PC-3 (cell line): ENCODE data around the gene PCNA. TPM values are rescaled to one million over a fixed set of nuclear protein-coding genes. Genes with fewer than 3 reads are reported as not detected.
A peak's percentile ranks its signal among the peaks of the same experiment; 100 is the strongest.

Experiments used
- ATAC-seq: fragments of 200-7000 bp; cut with Tn5 transposase; 2 replicates; pipeline ENCODE4 v1.9.1; 2020; ENCODE audit warnings: mild to moderate bottlenecking, moderate library complexity
- BruUV-seq: library from RNA; stranded (reverse); fragments of 400-500 nt; replicated peaks from 2 replicates; lab custom pipeline; 2021; lab: Mats Ljungman, UMichigan
- CTCF ChIA-PET: fragments of 300-600 bp; sonication (Branson Sonifier 250); formaldehyde crosslinking; loops from one replicate; lab custom pipeline; 2022; ENCODE audit warnings: antibody characterized with exemption; lab: Charles Lee
- POLR2A ChIA-PET: fragments of 300-600 bp; sonication (Branson Sonifier 250); formaldehyde crosslinking; loops from one replicate; lab custom pipeline; 2022; ENCODE audit warnings: antibody characterized with exemption; ENCODE audit not compliant: unreplicated experiment; lab: Charles Lee
- DNase-seq: peaks from one replicate; pipeline ENCODE4 v3.0.0-alpha.2; 2015
- H2AFZ ChIP-seq: fragments of 300-600 bp; sonication (generic); 2 replicates; pipeline ENCODE4 v1.6.0; 2016; ENCODE audit warnings: antibody characterized with exemption, low read length
- H3F3A ChIP-seq: fragments of 300-600 bp; sonication (generic); one replicate; pipeline ENCODE4 v1.6.0; 2017; ENCODE audit warnings: antibody characterized with exemption, low read length, control low read depth, mild to moderate bottlenecking; ENCODE audit not compliant: unreplicated experiment
- H3K27ac ChIP-seq: fragments of 300-600 bp; sonication (generic); 2 replicates; pipeline ENCODE4 v1.5.1; 2016; ENCODE audit warnings: mild to moderate bottlenecking, low read length
- H3K27me3 ChIP-seq: fragments of 300-600 bp; sonication (generic); 2 replicates; pipeline ENCODE4 v1.6.1; 2016; ENCODE audit warnings: low read length, mixed read lengths
- H3K36me3 ChIP-seq: fragments of 300-600 bp; sonication (generic); 2 replicates; pipeline ENCODE4 v1.6.1; 2016; ENCODE audit warnings: low read depth, mixed run types, low read length, mixed read lengths
- H3K4me1 ChIP-seq: fragments of 300-600 bp; sonication (generic); 2 replicates; pipeline ENCODE4 v1.5.1; 2016; ENCODE audit warnings: low read length; ENCODE audit not compliant: insufficient read depth
- H3K4me2 ChIP-seq: fragments of 300-600 bp; sonication (generic); 2 replicates; pipeline ENCODE4 v1.6.0; 2016; ENCODE audit warnings: low read length
- H3K4me3 ChIP-seq: fragments of 300-600 bp; sonication (generic); 2 replicates; pipeline ENCODE4 v1.5.1; 2016; ENCODE audit warnings: mild to moderate bottlenecking, low read length, mixed read lengths
- H3K79me2 ChIP-seq: fragments of 300-600 bp; sonication (generic); 2 replicates; pipeline ENCODE4 v1.6.1; 2017; ENCODE audit warnings: low read length, mixed read lengths
- H3K9ac ChIP-seq: fragments of 300-600 bp; sonication (generic); 2 replicates; pipeline ENCODE4 v1.6.0; 2016; ENCODE audit warnings: mild to moderate bottlenecking, low read length
- H3K9me2 ChIP-seq: fragments of 300-600 bp; sonication (generic); replicated peaks from 2 replicates; pipeline ENCODE4 v1.6.1; 2016; ENCODE audit warnings: mixed run types, low read length, mixed read lengths
- H3K9me3 ChIP-seq: fragments of 300-600 bp; sonication (generic); 2 replicates; pipeline ENCODE4 v1.6.1; 2016; ENCODE audit warnings: low read length, mixed read lengths
- H4K20me1 ChIP-seq: fragments of 300-600 bp; sonication (generic); 2 replicates; pipeline ENCODE4 v1.6.1; 2016; ENCODE audit warnings: low read length, mixed read lengths
- CTCF ChIP-seq: fragments of 300-600 bp; sonication (generic); conservative IDR thresholded peaks from 2 replicates; pipeline ENCODE4 v1.5.1; 2017; ENCODE audit warnings: antibody characterized with exemption, low read depth, mild to moderate bottlenecking, low read length
- EZH2 ChIP-seq: fragments of 300-600 bp; sonication (generic); IDR thresholded peaks from one replicate; pipeline ENCODE4 v1.6.1; 2017; ENCODE audit warnings: antibody characterized with exemption, mild to moderate bottlenecking, low read length; ENCODE audit not compliant: unreplicated experiment
- EZH2phosphoT487 ChIP-seq: fragments of 300-600 bp; sonication (generic); IDR thresholded peaks from 2 replicates; pipeline ENCODE4 v1.6.1; 2018; ENCODE audit warnings: mild to moderate bottlenecking, antibody characterized with exemption, low read length, borderline replicate concordance
- intact Hi-C: fragments of 100-400 bp; cut with micrococcal nuclease; formaldehyde crosslinking; loops from 2 replicates; pipeline ENCODE4 v1.9.0; 2023
- total RNA-seq: library from RNA; depleted of rRNA; stranded (reverse); fragments of >200 nt; gene quantifications from 2 replicates; pipeline ENCODE4 v1.2.3, GENCODE V29; 2014

PCNA gene
- total RNA-seq, 1 experiment from 2014 or later = 286 TPM

- no peaks in the 10 kb centered on the region for H3K9me3 ChIP-seq
- H3K36me3 ChIP-seq = peaks cover 48% of the 10 kb centered on the region
- ChIA-PET CTCF (interaction anchor here (1.8 kb wide), 1 partner anchor 10 kb away, joined by 12 read pairs; the partner anchor contains the start of gene CDS2), POLR2A (no interaction called here)
- peak overlapping the region; percentile 92; the same call in 1 of the 2 replicates for H3K9ac ChIP-seq
- no peaks in the 10 kb centered on the region for H3K27me3 ChIP-seq
- peak overlapping the region; percentile 90 for H3K4me2 ChIP-seq
- no peak overlapping the region for H2AFZ ChIP-seq
- H3K79me2 ChIP-seq = peaks cover 49% of the 10 kb centered on the region
- ATAC-seq = no peak
- intact Hi-C loops = no loop called here
- TF ChIP-seq CTCF (no peak), EZH2phosphoT487 (no peak), EZH2 (no peak)
- H3K27ac ChIP-seq = no peak overlapping the region
- H4K20me1 ChIP-seq = peaks cover 34% of the 10 kb centered on the region
- H3K4me1 ChIP-seq = peaks cover 52% of the 10 kb centered on the region
- peaks cover 46% of the 10 kb centered on the region for H3F3A ChIP-seq
- no peak for DNase-seq
- no TSS peak for BruUV-seq
- no peaks in the 10 kb centered on the region for H3K9me2 ChIP-seq
- H3K4me3 ChIP-seq = peak overlapping the region; percentile 84
These were observed 2.9 kb downstream of the PCNA start for GRCh38 chr20:5116875-5117274.

GRCh38 chr20:5114403-5114802 lies 5.4 kb downstream of the PCNA start:
- Histone ChIP-seq H3K27ac (no peak overlapping the region), H3K4me1 (peaks cover 51% of the 10 kb centered on the region), H3K9me2 (no peaks in the 10 kb centered on the region), H3K36me3 (peaks cover 53% of the 10 kb centered on the region), H3K9ac (no peak overlapping the region), H3K9me3 (no peaks in the 10 kb centered on the region), H3K27me3 (no peaks in the 10 kb centered on the region), H3K4me2 (peak overlapping the region; percentile 85; the same call in 1 of the 2 replicates), H3K79me2 (peaks cover 55% of the 10 kb centered on the region), H3K4me3 (no peak overlapping the region), H3F3A (peaks cover 46% of the 10 kb centered on the region), H2AFZ (no peak overlapping the region), H4K20me1 (peaks cover 34% of the 10 kb centered on the region)
- POLR2A ChIA-PET = interaction anchor here (0.5 kb wide), 1 partner anchor 540 kb away, joined by 4 read pairs; no protein-coding TSS in a partner anchor
- BruUV-seq = no TSS peak
- ATAC-seq = no peak
- no peak for DNase-seq
- CTCF ChIA-PET = no interaction called here
- TF ChIP-seq CTCF (no peak), EZH2phosphoT487 (no peak), EZH2 (no peak)
- intact Hi-C loops = no loop called here

GRCh38 chr20:5113615-5113986 lies 6.2 kb downstream of the PCNA start:
- H3K4me3 ChIP-seq = peak overlapping the region; percentile 88
- TF ChIP-seq EZH2phosphoT487 (no peak), CTCF (no peak), EZH2 (no peak)

More at GRCh38 chr20:5113615-5113986, 6.2 kb downstream of the PCNA start:
- Histone ChIP-seq H2AFZ (peak overlapping the region; percentile 82), H3K27me3 (no peaks in the 10 kb centered on the region), H3F3A (peaks cover 46% of the 10 kb centered on the region), H3K9me3 (no peaks in the 10 kb centered on the region), H3K9ac (peak overlapping the region; percentile 83), H3K27ac (peak overlapping the region; percentile 90), H3K4me2 (peak overlapping the region; percentile 85), H3K9me2 (no peaks in the 10 kb centered on the region), H3K79me2 (peaks cover 47% of the 10 kb centered on the region), H3K4me1 (peaks cover 51% of the 10 kb centered on the region), H4K20me1 (peaks cover 28% of the 10 kb centered on the region), H3K36me3 (peaks cover 55% of the 10 kb centered on the region)
- no peak for DNase-seq
- no peak for ATAC-seq
- ChIA-PET CTCF (no interaction called here), POLR2A (interaction anchor here (0.5 kb wide), 1 partner anchor 541 kb away, joined by 4 read pairs; no protein-coding TSS in a partner anchor)
- BruUV-seq = no TSS peak
- intact Hi-C loops = no loop called here
